Measurements from ENCODE around the gene GANAB.

DNA sequence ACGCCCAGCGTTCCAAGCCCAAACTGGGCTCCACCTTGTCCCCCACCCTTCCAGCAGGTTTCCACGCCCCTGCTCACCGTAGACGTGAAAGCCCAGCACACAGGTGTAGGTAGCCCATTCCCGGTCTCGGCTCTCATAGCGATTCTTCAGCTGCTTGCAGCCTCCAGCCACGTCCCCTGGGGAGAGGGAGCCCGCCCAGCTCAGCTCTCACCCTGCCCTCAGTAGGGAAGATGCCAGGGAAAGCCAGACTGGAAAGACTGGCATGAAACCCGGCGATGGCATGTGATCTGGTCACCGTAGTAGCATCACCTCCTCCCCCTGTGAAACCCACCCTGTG is 43.4 kb downstream of the GANAB start:
- TF ChIP-seq POLR2A (IDR thresholded peaks at IDR 0.05), result no peak
- TF ChIP-seq, protein P1, sequence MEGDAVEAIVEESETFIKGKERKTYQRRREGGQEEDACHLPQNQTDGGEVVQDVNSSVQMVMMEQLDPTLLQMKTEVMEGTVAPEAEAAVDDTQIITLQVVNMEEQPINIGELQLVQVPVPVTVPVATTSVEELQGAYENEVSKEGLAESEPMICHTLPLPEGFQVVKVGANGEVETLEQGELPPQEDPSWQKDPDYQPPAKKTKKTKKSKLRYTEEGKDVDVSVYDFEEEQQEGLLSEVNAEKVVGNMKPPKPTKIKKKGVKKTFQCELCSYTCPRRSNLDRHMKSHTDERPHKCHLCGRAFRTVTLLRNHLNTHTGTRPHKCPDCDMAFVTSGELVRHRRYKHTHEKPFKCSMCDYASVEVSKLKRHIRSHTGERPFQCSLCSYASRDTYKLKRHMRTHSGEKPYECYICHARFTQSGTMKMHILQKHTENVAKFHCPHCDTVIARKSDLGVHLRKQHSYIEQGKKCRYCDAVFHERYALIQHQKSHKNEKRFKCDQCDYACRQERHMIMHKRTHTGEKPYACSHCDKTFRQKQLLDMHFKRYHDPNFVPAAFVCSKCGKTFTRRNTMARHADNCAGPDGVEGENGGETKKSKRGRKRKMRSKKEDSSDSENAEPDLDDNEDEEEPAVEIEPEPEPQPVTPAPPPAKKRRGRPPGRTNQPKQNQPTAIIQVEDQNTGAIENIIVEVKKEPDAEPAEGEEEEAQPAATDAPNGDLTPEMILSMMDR (IDR thresholded peaks at IDR 0.05), result no peak
